Measurements from ENCODE around the gene TMCC1.

GRCh38 chr3:129840707-129841360 lies 52.7 kb downstream of the TMCC1 start:
- TF ChIP-seq EZH2 (IDR thresholded peaks at IDR 0.05) (no peak), POLR2AphosphoS5 (IDR thresholded peaks at IDR 0.05; ENCODE audit: borderline replicate concordance, low read depth, low read length) (no peak)
